Adrenal gland (tissue), 5 donors: Measurements from ENCODE around the gene FBXL17.

ENCODE experiments used
- POLR2A ChIP-seq, 2 donors: fragments of 450-650 bp; IDR thresholded peaks; one replicate each; pipeline ENCODE4 v1.6.1; 2017; ENCODE audit warnings: antibody characterized with exemption in 2 of 2, mild to moderate bottlenecking in 2 of 2, moderate library complexity in 1 of 2
- TF ChIP-seq, protein P1 (sequence below), 6 experiments: fragments of 450-650 bp in 4 of 6; fragments of 200-600 bp in 2 of 6; sonication (generic) in 1 of 6; IDR thresholded peaks; 1 replicate in 5 of 6; 2 replicates in 1 of 6; pipeline versions ENCODE4 v1.5.1 to v1.8.0; 2016 to 2021; ENCODE audit warnings: antibody characterized with exemption in 6 of 6, mild to moderate bottlenecking in 2 of 6, moderate library complexity in 1 of 6
- donor health status: DM: no; HTN: no; CAD: no.

- TF ChIP-seq, protein P1, sequence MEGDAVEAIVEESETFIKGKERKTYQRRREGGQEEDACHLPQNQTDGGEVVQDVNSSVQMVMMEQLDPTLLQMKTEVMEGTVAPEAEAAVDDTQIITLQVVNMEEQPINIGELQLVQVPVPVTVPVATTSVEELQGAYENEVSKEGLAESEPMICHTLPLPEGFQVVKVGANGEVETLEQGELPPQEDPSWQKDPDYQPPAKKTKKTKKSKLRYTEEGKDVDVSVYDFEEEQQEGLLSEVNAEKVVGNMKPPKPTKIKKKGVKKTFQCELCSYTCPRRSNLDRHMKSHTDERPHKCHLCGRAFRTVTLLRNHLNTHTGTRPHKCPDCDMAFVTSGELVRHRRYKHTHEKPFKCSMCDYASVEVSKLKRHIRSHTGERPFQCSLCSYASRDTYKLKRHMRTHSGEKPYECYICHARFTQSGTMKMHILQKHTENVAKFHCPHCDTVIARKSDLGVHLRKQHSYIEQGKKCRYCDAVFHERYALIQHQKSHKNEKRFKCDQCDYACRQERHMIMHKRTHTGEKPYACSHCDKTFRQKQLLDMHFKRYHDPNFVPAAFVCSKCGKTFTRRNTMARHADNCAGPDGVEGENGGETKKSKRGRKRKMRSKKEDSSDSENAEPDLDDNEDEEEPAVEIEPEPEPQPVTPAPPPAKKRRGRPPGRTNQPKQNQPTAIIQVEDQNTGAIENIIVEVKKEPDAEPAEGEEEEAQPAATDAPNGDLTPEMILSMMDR (IDR thresholded peaks at IDR 0.05) = no peak
- TF ChIP-seq POLR2A (IDR thresholded peaks at IDR 0.05) = no peak
Observed at GRCh38 chr5:107968406-107968843, 413.5 kb downstream of the FBXL17 start.
